Measurements from ENCODE around the gene PDCD4.

PDCD4 gene

DNA sequence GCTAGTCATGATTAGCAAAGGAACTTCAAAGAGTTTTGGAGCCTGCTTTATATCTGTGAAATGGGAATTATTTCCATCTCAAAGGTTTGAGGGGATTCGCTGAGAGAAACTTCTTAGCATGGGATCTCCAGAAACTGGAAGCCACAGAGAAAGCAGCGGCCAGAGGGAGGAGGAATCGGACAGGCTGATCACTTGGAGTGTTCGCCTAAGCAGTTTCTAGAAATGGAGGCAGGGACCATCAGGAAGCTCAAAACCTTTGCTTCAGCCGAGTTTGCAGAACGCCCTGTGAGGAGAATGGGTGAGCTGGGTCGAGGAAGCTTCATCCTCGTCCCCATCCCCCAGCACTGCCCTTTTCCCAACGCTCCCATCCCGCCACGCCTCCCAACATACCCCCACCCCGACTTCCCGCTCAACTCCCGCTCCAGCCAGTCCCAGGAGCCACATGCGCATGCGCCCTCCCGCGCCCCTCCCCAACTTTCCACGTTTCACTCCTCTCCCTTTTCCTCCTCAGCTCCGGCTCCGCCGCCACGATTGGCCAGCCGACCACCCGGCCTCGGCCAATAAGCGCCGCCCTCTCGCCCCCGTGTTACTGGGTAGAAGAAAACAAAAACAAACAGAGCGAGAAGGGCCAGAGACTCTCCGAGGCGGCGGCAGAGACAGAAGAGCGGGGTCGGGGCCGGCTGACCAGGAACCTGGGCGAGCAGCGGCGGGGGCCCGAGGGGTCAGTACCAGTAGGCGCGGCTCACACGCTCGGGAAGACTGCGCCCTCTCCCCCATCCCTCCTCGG is at the start of gene PDCD4:
Gene PDCD4, plus strand, starts transcription at position 631 of the 787 bp plus-strand sequence. CDS start 4,100 bp downstream, outside the sequence.
- intact Hi-C loops (cut with DNase I; ENCODE audit: low total_unique reads): loop anchor here (5.0 kb wide), 2 partner anchors 46 to 49 kb away; partner anchors contain the start of genes BBIP1 and SHOC2
- Histone ChIP-seq H3K27ac (peak within 1 kb of the TSS; percentile 100), H3K36me3 (peaks cover 0 to 6% (median 0%) of the 10 kb centered on the region in 3 donors), H3K4me3 (peak within 1 kb of the TSS; percentile 98 to 99), H3K4me1 (peaks cover 0 to 48% (median 10%) of the 10 kb centered on the region in 4 donors), H3K27me3 (no peaks in the 10 kb centered on the region), H3K9me3 (no peaks in the 10 kb centered on the region)
- DNase-seq: peak; percentile 100
- TF ChIP-seq, protein P1, sequence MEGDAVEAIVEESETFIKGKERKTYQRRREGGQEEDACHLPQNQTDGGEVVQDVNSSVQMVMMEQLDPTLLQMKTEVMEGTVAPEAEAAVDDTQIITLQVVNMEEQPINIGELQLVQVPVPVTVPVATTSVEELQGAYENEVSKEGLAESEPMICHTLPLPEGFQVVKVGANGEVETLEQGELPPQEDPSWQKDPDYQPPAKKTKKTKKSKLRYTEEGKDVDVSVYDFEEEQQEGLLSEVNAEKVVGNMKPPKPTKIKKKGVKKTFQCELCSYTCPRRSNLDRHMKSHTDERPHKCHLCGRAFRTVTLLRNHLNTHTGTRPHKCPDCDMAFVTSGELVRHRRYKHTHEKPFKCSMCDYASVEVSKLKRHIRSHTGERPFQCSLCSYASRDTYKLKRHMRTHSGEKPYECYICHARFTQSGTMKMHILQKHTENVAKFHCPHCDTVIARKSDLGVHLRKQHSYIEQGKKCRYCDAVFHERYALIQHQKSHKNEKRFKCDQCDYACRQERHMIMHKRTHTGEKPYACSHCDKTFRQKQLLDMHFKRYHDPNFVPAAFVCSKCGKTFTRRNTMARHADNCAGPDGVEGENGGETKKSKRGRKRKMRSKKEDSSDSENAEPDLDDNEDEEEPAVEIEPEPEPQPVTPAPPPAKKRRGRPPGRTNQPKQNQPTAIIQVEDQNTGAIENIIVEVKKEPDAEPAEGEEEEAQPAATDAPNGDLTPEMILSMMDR (IDR thresholded peaks at IDR 0.05): no peak

DNA sequence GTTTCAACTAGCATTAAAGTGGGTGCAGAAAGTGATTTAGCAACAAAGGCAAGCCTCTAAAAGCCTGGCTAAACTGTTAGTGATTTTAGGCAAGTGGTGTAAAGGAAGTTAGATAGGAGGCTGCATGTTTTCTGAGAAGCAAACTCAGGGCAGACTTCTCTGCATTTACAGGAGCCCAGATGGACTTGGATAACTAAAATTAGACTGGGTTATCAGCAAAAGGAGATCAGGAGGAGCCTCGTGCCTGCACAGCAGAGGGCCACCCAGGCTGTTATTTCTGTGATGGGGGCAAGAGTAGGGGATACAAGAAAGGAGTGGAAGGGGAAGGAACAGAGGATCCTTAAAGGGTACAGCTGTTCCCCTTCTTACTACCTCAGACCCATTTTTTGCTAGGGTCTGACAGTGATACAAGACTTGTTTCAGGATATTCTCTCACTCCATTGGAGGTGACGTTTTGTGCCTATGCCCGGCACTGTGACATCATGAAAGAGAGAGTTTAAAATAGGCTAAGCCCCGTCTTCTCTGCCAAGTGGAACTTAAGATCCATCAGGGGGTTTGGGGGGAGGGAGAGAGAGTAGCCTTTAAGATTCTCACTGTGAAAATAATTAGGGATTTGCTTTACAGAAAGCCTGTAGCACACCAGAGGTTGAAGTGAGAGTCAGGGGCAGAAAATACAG is 49.6 kb upstream of the PDCD4 start:
- Histone ChIP-seq H3K4me1 (peaks cover 0 to 58% (median 53%) of the 10 kb centered on the region in 4 donors), H3K9me3 (no peaks in the 10 kb centered on the region), H3K4me3 (no peak overlapping the region), H3K36me3 (no peaks in the 10 kb centered on the region), H3K27ac (peak overlapping the region; percentile 78 to 79), H3K27me3 (no peaks in the 10 kb centered on the region)
- DNase-seq: no peak
- intact Hi-C loops (cut with DNase I; ENCODE audit: low total_unique reads): loop anchor here (5.0 kb wide), 1 partner anchor 50 kb away; the partner anchor contains the start of gene PDCD4
- TF ChIP-seq, protein P1 (IDR thresholded peaks at IDR 0.05): no peak

DNA sequence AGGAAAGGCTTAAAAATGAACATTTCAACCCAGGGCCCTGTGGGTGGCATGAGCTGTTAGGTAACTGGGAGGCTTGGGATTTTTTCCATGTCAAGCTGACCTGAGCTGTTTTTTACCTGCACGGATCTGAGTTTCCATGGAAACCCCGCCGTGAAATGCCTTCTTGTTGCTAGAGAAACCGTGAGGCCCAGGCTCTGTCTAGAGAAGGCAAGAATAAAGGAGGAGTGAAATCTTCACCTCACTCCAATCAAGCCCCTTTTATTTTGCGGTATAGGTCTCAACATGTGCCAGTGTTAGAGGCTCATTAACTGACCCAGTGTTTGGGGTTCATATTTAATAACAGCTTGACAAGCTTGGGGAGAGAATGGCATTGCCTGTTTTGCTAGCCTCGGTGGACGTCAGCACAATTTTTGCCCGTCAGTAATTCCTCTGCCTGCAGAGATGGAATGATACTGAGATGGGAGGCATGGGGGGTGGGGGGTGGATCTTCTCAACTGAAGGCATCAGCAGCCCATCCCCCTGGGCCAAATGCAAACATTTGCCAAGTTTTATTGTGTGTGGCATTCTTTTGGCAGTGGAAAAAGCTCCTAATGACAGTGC is 48.9 kb upstream of the PDCD4 start:
- intact Hi-C loops (cut with DNase I; ENCODE audit: low total_unique reads): loop anchor here (5.0 kb wide), 1 partner anchor 49 kb away; the partner anchor contains the start of gene PDCD4
- H3K4me3 ChIP-seq: no peak overlapping the region
- TF ChIP-seq, protein P1 (IDR thresholded peaks at IDR 0.05): no peak
- H3K27me3 ChIP-seq: no peaks in the 10 kb centered on the region
- DNase-seq: no peak
- no peaks in the 10 kb centered on the region for H3K9me3 ChIP-seq
- no peaks in the 10 kb centered on the region for H3K36me3 ChIP-seq
- peak overlapping the region; percentile 78 to 79 for H3K27ac ChIP-seq
- peaks cover 0 to 65% (median 56%) of the 10 kb centered on the region in 4 donors for H3K4me1 ChIP-seq

DNA sequence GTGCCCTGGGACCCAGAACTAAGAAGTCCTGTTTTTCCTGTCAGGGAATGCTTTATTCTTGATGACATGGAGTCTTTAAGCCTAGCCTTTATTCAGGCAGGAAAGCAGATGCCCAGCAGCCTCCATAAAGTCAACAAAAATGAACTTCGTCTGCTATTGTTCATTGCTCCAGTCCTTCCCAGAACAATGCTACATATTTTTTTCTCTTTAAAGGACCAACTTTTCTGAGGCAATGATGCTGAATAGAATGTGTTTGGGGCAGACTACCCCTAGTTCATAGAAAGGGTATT is 47.6 kb upstream of the PDCD4 start:
- H3K27ac ChIP-seq: peak overlapping the region in 1 of 2 donors; percentile 78
- intact Hi-C loops (cut with DNase I; ENCODE audit: low total_unique reads): loop anchor here (5.0 kb wide), 1 partner anchor 48 kb away; the partner anchor contains the start of gene PDCD4

DNA sequence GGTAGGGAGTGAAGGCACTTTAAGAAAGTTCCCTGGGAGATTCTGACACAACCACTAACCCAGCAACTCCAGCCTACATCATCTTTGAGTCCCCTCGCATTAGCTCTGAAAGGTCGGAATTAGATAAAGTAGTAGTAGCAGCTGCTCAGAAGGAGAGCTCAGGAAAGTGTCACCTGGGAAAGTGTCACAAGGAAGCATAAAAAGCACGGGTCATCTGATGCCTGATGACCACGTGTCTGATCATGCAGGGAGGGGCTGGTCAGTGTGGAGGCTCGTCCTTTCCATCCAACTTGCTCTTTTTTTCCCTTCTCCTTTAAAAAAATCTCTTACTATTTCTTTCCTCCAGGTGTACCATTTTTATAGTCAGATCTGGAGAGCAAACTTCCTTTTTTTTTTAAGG is 47.1 kb upstream of the PDCD4 start:
- Histone ChIP-seq H3K27me3 (no peaks in the 10 kb centered on the region), H3K27ac (peak overlapping the region in 1 of 2 donors; percentile 78), H3K4me3 (no peak overlapping the region), H3K36me3 (no peaks in the 10 kb centered on the region), H3K4me1 (peaks cover 0 to 56% (median 47%) of the 10 kb centered on the region in 4 donors), H3K9me3 (no peaks in the 10 kb centered on the region)
- intact Hi-C loops (cut with DNase I; ENCODE audit: low total_unique reads): loop anchor here (5.0 kb wide), 1 partner anchor 48 kb away; the partner anchor contains the start of gene PDCD4
- TF ChIP-seq, protein P1 (IDR thresholded peaks at IDR 0.05): no peak
- no peak for DNase-seq

More for the DNA sequence above, 47.6 kb upstream of the PDCD4 start:
- H3K9me3 ChIP-seq: no peaks in the 10 kb centered on the region
- no peaks in the 10 kb centered on the region for H3K36me3 ChIP-seq
- TF ChIP-seq, protein P1 (IDR thresholded peaks at IDR 0.05): no peak
- no peak for DNase-seq
- H3K4me3 ChIP-seq: no peak overlapping the region
- peaks cover 0 to 61% (median 52%) of the 10 kb centered on the region in 4 donors for H3K4me1 ChIP-seq
- no peaks in the 10 kb centered on the region for H3K27me3 ChIP-seq
